GM19455 (cell line): Measurements from ENCODE around the gene MOAP1.
"Not testable (repeated sequence)": the region's sequence is repeated elsewhere in the genome, so short reads cannot be mapped to it uniquely, and the experiment has no call there.

Source experiments
- ATAC-seq: cut with Tn5 transposase; IDR thresholded peaks from one replicate; pipeline ENCODE4 v1.9.1; 2021; ENCODE audit not compliant: unreplicated experiment

MOAP1 gene, protein sequence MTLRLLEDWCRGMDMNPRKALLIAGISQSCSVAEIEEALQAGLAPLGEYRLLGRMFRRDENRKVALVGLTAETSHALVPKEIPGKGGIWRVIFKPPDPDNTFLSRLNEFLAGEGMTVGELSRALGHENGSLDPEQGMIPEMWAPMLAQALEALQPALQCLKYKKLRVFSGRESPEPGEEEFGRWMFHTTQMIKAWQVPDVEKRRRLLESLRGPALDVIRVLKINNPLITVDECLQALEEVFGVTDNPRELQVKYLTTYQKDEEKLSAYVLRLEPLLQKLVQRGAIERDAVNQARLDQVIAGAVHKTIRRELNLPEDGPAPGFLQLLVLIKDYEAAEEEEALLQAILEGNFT

DNA sequence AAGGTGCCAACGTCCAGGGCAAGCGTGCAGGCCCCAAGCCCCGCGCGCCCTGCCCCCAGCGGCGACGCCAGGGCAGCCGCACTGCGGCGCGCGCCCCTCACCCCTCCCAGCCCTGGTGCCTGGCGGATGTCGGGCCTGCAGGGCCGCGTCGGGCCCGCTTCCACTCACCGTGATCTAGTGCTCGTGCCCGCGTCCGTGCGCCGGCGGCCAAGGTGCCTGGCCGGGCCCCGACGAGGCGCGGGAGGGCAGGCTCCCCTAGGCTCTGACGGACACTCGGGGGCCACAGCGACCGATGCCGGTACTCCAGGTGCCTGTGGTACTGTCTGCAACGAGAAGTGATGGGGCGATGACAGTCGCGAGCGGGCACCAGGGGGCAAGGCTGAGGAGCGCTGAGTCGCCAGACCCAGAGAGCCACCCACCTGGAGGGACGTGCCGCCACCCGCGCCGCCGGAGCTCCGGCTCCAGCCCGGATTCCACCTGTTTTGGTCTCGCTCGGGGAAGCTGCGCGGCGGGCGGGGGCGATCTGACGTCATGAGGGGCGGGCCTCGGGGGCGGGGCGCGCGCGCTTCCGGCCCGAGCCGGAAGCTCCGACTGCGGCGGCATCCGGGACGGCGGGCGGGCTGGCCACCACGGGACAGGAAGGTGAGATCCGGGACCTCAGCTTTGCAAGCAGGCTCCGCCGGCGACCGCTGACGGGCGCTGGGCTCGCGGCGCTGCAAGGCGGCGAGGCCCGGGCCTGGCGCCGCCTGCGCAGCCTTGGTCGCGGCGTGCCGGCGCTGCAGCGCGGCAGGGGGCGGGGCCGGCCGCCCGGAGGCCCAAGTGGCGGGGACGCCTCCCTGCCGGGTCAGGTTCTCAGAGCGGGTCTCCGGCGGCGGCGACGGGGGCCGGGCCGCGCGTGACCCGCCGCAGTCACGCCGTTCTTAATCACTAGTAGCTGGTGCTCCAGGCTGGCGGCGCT lies at the start of gene MOAP1, which contains the start of gene LYSET:
Gene MOAP1, minus strand, starts transcription at position 507 of the 958 bp plus-strand sequence. CDS start 655 bp downstream, outside the sequence.
Gene LYSET, plus strand, starts transcription at position 927 of the 958 bp plus-strand sequence. CDS start 89 bp downstream, outside the sequence.
- ATAC-seq: peak; percentile 82

DNA sequence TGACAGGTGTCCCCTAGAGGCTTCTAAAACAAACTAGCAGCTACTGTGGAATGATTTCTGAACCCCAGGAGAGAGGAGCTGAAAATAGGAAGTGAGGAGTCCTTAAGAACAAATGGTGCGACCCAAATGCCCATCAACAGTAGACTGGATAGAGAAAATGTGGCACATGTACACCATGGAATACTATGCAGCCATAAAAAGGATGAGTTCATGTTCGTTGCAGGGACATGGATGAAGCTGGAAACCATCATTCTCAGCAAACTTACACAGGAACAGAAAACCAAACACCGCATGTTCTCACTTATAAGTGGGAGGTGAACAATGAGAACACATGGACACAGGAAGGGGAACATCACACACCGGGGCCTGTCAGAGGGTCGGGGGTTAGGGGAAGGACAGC lies 48.4 kb upstream of the MOAP1 start:
- ATAC-seq: not testable (repeated sequence)

DNA sequence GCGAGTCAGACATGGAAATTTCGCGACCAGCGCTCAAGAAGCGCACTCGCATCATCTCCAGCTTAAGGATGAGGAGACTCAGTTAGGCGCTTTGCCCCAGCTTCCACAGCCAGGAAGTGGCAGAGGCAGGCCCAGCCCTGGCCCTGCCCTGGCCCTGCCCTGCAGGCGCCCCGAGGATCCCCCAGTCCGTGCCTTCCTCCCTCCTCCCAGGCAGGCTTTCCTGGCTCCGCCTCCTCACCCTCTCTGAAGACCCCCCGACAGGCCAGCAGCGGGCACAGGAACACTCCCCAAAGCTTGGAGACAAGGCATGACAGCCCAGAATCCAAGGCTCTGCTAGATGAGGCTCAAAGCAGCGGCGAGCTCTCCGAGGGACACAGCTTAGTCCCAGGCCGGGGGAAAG lies 47.5 kb upstream of the MOAP1 start:
- no peak for ATAC-seq

DNA sequence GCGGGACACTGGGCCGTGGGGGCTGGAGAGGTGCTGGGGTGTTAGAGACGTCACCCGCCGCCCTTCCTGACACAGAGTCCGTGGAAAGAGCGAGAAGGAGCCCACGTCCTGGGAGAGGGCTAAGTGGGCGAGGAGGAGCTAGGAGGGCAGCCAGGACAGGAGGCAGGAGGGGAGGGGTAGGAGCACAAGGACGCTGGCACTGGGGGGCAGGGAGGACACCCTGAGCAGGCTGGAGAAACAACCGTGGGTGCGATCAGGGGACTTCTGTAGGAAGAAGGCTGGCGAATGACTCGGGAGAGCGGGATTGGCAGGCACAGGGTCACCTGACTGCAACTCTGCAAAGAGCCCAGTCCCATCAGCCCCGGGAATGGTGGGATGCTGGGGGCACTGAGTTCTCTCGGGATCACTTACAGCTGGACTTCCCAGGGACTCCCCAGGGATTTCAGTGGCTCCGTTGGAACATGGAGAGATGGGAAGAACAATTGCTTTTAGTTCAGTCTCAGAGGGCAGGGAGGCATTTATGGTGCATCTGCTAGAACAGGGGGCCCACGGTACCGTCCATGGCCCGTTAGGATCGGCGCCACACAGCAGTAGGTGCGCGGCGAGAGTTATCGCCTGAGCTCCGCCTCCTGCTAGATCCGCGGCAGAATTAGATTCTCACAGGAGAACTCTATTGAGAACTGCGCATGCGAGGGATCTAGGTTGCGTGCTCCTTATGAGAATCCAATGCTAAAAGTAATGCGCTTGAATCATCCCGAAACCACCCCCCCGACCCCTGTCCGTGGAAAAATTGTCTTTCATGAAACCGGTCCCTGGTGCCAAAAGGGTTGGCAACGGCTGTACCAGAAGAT lies 46.7 kb upstream of the MOAP1 start:
- no peak for ATAC-seq

DNA sequence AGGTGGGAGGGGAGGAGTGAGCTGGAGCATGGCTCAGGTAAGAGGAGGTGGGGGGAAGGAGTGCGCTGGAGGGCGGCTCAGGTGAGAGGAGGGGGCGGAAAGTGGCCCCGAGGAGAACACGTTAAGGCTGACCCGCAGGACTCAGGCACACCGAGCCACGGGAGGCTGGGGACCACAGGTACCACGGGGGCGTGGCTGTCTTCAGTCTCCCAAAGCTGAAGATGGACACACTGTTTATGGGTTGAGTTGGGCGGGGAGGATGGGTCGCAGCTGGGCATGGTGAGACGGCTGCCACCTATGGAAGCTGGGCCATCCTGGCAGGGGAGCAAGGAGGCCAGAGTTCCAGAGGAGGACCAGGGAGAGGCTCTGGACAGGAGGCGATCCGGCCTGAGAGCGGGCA lies 45.8 kb upstream of the MOAP1 start:
- ATAC-seq: no peak

DNA sequence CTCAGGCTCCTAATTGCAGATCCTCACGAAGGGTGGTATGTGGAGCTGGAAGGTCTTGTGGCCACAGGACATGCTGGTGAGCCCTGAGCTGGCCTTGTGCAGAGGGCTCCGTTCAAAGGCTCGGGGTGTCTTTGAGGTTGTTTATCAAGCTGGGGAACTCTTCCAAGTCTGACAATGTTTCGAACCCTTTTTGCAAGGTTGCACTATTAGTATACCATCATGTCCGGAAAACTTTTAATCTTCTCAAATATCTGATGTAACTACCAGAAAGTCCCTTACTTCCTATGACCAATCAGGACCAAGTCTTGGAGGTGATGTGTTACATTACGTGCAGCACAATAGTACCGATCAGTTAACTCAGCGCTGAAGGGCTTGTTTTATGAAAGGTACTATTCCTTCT lies 43.9 kb upstream of the MOAP1 start:
- no peak for ATAC-seq

DNA sequence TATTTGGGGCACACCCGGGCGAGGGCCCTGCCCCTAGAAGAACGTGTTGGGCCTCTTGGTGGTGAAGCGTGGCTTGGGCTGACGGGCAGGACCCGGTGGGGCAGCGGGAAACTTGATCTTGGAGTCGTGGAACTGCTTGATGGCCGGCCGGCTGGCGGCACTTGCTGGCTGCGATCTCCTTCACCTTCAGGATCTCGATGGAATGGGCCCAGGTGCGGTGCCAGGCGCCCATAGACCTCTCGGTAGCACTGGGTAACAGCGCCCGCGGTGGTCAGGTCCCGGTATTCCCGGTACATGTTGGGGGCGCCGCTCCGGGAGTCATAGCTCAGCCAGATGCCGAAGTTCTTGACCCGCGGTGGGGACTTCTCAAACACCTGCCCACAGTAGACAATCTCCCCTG lies 38.9 kb upstream of the MOAP1 start:
- ATAC-seq: no peak

DNA sequence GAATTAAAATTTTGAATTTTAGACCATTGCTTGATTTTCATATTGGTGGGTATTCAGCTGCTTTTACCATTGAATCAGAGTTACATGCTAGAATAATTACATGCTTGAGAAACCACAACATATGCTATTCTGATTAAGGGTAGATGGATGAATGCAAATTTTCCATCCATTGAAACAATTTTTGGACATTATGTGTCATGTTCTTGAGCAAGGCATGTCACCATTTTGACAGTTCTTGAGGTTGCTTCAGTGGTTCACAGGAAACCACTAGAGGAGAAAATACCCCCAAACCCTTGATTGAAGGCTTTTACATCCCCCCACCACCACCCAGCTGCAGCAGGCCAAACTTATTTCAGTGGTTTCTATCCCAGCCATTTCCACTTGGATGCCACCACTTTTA lies 35.8 kb upstream of the MOAP1 start:
- ATAC-seq: no peak

DNA sequence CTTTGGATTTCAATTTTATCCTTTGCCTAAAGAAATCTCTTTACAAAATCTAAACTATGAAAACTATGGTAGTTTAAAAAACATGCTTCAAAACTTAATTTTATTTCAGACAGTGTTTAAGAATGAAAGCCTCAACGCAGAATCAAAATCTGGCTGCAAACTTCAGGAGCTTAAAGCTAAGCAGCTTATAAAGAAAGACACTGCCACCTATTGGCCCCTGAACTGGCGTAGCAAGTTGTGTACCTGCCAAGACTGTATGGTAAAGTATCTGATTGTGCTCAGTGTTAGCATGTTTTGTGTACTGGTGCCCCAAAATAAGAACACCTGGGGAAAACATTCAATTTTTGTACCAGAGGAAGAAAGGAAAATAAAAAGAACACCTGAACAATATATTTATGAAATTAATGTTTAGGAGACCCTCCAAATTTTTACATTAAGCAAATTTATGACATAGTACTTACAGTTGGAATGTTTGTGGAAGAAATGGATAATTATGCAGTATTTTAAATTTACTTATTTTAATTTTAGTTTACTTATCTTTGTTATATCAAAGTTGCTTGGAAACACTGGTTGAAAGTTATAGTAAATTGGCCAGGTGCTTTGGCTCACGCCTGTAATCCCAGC lies 34.5 kb upstream of the MOAP1 start:
- ATAC-seq: no peak

DNA sequence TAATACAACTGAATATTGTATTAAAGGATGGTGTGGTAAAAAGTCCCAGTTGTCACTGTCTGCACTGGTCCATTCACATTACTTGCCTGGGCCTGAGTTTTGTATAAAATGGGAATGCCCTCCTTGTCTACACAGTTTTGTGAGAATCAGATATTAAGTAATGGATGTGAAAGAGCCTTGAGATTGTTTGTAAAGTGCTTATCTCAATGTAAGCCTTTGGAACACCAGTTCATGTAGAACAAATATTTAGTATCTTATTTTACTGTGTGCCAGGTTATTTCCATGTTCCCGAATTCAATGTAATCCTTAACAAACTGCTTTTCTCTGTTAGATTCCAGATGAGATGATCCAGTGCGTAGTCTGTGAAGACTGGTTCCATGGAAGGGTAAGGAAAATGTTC lies 29.9 kb upstream of the MOAP1 start:
- ATAC-seq: no peak

DNA sequence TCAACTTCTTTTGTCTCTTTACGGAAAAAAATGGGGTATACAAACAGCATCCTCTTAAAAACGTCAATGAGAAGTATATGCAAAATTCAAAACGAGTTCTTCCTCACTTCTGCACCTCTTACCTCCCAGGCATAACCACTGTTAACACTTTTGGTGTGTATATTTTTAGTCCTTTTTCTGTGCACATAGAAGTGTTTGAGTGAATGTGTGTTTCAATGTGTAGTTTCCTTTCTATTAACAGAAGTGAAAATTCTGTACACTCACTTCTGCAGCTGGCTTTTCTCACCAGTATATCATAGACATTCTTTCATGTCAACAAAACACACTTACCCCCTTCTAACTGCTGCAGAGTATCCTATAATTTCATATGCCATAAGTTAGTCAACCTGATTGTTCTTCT lies 27.7 kb upstream of the MOAP1 start:
- peak; percentile 63 for ATAC-seq

DNA sequence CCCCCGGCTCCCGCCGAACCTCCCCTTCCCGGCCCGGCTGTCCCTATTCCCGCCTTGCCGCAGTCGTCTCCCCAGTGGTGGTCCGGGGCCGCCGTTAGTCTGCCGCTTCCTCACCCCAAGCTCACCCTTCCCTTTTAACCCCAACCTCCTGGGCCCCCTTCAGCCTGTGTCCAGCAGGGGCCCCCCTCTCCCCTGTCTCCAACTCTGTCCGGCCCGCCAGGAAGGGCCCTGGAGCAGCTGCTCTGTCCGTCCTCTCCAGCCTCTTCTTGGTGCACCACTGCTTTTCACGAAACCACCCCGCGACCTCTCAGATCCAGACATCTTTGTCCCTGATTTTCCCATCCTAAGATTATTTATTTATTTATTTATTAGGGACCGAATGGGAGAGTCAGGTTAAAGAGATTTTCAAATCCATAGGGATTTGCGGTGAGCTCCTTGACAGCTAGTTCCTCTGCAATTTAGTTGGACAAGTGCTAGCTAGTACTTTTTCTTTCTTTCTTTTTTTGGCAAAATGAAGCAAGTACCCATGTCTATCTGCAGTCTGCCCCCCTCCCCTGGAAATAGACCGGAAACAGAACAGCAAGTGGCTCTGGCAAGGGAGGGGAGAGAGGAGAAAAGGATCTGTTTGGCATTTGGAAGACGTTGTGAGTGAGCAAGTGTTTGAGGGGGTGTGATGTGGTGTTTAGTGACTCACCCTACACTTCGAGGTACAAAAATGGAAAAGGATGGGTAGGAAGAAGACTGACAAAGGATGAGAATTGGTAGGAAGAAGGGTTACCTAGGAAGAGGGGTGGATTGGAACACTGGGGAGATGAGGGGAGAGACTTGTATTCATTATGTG lies 23.0 kb upstream of the MOAP1 start:
- peak; percentile 42 for ATAC-seq

DNA sequence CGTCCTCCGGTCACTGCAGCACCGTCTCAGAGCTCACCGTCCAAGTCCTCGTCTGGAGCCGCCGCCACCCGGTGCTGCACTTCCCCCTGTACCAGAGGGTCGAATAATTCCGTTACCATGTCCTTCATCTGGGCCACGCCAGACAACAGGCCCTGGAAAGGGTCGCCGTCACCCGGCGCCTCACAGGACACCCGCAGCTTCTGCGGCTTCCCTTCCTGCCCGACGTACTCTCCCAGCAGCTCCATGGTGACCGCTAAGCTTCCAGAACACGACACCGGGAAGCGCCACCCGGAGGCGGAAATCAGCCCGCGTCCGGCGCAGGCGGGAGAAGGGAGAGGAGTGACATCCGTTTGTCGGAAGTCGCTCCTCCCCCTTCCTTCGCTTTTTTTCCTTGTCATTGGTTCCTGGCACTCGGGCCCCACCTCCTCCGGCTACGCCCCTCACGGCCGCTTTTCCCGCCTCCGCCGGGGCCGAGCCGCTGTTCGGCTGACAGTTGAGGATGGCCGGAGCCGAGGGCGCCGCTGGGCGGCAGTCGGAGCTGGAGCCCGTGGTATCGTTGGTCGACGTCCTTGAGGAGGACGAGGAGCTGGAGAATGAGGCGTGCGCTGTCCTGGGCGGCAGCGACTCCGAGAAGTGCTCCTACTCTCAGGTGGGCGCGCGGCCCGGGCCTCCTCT lies 22.2 kb upstream of the MOAP1 start, which contains the start of the genes GON7 and UBR7:
Gene GON7, minus strand, starts transcription at position 273 of the 675 bp plus-strand sequence. Its CDS starts 28 bp downstream, at position 245.
Gene UBR7, plus strand, starts transcription at position 464 of the 675 bp plus-strand sequence. Its CDS starts 36 bp downstream, at position 500.
- ATAC-seq: peak; percentile 84

DNA sequence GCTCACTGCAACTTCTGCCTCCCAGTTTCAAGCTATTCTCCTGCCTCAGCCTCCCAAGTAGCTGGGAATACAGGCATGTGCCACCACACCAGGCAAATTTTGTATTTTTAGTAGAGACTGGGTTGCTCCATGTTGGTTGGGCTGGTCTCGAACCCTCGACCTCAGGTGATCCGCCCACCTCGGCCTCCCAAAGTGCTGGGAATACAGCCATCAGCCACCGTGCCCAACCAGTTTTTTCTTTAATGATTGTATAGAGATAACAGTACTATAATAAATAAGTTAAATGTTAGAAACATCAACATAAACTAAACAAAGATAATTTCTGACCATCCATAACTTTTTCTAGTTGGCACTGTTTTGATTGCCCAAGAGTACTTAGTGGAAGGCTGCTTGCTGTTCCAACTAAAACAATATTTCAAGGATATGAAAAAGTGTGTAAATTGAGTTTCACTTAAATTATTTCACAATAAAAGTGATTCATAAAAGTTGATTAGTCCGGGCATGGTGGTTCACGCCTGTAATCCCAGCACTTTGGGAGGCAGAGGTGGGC lies 16.5 kb upstream of the MOAP1 start:
- no peak for ATAC-seq

DNA sequence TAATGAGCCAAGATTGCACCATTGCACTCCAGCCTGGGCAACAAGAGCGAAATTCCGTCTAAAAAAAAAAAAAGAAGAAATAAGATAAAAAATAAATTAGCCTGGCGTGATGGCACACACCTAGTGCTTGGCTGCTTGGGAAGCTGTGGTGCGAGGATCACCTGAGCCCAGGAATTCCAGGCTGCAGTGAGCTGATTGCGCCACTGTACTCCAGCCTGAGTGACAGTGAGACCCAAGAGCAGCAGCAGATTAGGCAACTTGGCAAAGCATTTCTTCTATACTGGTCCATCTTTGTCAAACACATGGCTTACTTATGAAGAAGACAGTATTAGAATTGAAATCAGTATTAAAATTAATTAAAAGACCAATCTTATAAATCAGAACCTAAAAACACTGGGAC lies 15.9 kb upstream of the MOAP1 start:
- no peak for ATAC-seq

DNA sequence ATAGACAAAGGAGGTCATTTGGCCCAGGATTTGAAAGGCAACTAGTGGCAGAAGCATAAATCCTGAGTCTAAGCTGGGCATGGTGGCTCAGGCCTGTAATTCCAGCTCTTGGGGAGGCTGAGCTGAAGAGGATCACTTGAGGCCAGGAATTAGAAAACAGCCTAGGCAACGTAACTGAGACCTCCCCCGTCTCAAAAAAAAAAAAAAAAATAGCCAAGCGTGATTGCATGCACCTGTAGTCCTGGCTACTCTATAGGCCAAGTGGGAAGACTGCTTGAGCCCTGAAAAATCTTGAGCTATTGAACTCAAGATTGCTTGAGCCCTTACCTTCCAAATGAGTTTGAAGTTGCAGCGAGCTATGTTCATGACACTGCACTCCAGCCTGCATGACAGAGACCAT lies 14.3 kb upstream of the MOAP1 start:
- no peak for ATAC-seq

DNA sequence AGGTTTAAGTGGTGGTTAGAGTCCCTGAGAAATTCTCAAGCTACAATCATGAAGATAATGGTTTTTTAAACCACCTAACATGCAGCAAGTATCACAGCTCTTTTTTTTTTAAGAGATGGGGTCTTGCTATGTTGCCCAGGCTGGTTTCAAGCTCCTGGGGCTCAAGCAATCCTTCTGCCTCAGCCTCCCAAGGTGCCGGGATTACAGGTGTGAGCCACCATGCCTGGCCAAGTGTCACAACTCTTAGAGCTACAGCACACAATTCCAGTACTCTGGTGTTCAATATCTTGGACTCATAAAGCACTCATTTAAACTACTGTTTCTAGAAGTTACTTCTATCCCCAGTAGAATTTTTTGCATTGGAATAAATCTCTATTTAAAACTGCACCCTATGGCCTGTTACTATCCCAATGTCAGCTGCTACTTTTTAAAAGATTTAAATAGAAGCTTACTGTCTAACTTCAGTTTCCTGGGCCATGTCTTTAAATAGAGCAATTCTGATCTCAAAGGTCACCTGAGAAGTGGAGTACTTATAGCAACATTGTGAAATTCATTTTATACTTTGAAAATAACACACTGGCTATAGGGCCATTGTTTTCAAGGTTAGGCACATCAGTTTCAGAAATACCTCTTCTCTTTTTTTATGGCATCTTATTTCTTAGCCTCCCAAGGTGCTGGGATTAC lies 10.8 kb upstream of the MOAP1 start:
- no peak for ATAC-seq

DNA sequence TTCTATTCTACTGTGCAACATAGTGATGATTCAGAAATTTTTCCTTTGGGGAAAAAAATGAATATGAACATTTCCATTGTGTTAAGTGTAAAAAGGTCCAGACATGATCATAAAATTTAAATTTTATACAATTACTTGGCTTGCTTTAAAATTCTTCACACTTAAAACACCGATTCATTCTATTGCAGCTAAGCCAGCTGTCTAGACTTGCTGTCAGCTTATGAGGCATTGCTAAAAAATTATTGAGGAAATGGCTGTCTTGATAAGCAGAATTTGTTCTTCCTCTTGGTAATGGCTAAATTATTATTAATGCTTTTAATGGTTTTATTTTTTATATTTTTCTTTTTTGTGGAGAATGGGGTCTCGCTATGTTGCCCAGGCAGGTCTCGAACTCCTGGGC lies 2.3 kb upstream of the MOAP1 start:
- ATAC-seq: no peak
